ENCODE results near the gene WLS.

The WLS gene

GRCh38 chr1:68227598-68227997, 4.7 kb downstream of the WLS start:
- no peak for DNase-seq

- no peak for DNase-seq
Measured at GRCh38 chr1:68225781-68226180, 6.5 kb downstream of the WLS start.

- no peak for DNase-seq
Measured at GRCh38 chr1:68223687-68224086, 8.6 kb downstream of the WLS start.

DNA sequence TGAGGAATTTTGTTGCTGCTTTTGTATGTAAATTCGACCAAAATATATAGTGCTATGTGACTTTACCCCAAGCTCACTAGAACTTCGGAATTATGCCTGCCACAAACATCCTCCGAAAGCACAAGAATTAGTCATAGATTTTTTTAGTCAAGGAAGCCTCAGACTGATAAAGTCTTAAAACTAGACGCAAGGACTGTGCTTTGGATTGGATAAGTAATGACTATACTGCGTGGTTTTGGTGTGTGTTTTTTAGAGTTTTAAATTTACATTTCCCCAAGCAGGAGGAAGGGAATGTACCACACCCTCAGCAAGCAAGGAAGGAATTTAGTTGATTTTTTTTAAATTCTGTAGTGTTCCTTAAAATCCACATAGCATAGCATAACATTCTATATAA, 10.3 kb downstream of the WLS start:
- no peak for DNase-seq

- no peak for DNase-seq
Measured at GRCh38 chr1:68221001-68221979, 11.0 kb downstream of the WLS start.

DNA sequence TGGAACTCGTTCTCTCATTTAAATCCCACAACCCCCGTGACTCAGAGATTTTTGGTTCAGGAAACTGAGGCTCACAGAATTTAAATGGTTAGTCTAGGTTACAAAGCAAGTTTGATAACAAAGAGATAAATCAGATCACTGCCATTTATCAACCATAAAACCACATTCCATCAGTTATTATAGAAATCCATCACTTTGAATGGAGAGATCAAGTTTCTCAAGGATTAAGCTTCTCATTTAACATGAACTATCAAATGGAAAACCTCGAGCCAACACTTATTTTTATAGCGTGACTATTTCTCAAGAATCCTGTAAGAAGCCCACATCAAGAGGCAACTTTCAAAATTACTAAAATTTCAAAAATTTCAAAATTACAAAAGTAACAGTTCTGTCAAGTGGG, 11.9 kb downstream of the WLS start:
- DNase-seq = no peak

DNA sequence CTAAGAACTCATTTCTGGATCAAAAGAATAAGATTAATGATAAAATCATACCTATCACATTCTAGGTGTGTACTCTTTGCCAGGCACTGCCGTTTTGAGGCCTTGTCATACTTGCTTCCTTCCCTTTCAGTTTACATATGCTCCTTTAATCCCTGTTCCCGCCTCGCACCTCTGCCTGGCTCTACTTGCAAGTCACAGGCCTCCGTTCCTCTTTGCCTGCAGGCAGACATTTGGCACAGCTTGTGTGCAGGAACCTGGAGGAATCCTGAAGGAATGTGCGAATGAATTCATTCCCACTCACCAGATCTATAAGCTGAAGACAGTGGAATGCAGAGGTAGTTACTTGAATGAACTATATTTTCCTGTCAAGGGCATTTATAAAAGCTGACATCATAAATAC, 13.8 kb downstream of the WLS start:
- DNase-seq = no peak

GRCh38 chr1:68217618-68218017, 14.7 kb downstream of the WLS start:
- DNase-seq = no peak

- DNase-seq = no peak
Measured at GRCh38 chr1:68217060-68217554, 15.2 kb downstream of the WLS start.

GRCh38 chr1:68216089-68216772, 16.1 kb downstream of the WLS start:
- DNase-seq = no peak

- no peak for DNase-seq
Measured at GRCh38 chr1:68213843-68214242, 18.5 kb downstream of the WLS start.

- DNase-seq = no peak
Measured at GRCh38 chr1:68211761-68212380, 20.5 kb downstream of the WLS start.

DNA sequence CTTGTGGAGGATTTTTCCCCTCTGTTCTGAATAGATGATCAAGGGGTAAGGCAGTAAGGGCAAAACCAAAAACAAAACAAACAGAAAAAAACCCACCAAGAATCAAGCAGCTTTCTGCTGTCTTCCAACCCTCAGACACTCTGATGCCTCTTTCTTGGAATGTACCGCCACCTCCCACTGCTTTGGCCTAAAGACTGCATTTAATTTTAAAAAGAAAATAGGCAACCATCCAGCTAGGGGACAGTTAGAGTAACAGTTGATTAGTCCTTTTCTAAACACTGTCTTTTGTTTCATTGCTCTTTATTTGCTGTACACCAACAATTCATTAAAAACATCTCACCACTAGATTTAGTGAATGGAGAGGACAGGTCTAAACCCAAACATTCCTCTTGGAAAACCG, 21.5 kb downstream of the WLS start:
- DNase-seq = no peak

DNA sequence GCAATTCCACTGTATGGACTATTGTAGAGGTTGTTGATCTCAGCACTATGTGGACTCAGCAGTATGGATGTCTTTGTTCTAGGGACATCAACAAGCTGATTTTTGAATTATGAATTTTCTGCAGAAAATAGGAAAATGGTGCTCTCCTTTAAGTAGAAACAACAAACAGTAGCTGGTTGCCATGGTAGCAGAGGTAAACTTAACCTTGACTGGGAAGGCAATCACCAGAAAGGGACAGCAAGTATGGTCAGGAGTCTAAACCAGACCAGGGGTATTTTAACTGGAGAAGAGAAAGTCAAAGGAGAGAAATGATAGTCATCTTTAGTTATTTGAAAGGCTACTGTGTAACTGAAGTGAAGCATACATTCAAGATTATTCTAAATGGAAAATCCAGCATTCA, 22.3 kb downstream of the WLS start:
- DNase-seq = no peak

GRCh38 chr1:68206848-68207689, 25.3 kb downstream of the WLS start:
- DNase-seq = no peak

DNA sequence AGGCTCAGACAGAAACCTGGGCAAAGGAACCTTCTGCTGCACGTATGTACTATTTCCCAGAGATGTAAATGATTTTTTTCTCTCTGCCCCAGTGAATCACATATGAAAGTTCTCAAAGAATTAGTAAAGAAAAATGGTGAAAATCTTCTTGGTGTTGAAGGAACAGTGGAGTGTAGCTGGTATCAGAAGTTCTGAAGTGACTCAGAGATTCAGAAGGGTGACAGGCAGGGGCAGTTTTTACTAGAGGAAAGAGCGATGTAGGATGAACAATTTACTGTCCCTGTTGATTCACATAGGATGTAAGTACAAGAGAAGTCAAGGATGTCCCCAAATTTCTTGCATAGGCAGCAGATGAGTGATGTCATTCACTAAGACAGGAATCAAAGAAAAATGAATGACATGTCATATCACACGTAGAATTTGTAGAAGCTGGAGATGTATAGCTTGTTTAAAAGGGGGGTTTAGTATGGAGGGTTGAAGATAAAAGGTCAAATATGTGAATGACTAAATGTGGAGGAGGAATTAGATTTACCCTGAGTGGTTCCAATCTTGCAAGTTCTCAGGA, 26.4 kb downstream of the WLS start:
- no peak for DNase-seq

- DNase-seq = no peak
Measured at GRCh38 chr1:68204977-68205630, 27.2 kb downstream of the WLS start.

GRCh38 chr1:68202239-68202832, 30.0 kb downstream of the WLS start:
- DNase-seq = no peak

DNA sequence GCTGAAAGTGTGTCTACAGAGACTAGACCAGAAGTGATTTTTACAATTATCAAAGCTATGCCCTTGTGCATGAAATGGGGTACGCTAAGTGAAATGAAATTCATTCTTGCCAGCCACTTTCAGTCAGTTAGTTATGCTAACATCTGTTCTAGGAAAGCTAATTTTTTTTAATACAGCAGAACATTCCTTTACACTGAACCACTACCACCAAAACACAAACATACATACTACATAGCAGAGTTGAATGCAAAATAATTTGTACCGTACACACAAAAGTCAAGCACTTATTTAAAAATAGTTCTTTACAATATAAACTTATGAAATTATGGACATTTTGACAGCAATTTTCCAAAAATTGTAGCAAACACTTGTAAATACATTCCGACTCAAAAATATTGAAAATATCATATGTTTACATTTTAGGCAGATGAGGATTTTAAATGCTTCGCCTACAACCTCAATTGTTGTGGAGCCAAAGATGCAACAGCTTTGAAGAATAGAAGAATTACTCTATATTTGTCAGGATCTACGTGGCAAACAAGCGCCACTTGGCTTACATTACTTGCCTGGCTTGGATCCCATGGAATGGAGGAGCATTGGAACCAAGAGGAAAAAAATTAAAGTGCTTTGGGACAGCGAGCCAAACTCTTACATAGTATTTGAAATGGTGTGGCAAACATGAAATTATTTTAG, 30.6 kb downstream of the WLS start:
- DNase-seq = no peak

DNA sequence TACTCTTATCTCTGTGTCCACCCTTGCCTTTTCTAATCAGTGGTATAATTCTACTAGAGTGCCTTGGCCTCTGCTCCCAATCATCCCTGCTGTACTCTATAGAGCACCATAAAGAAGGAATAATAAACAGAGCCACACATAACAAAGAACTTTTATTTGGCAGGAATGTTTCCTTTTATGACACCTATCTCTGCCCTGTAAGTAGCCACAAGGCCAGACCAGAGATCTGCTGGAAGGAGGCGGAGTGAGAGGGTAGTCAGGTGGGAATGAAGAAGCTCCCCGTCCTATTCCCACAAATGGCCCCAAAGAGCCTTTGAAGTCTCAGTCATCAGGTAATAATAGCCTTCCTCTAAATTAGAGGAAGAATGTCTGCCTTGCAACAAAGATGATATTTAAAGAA, 32.7 kb downstream of the WLS start:
- DNase-seq = no peak

DNA sequence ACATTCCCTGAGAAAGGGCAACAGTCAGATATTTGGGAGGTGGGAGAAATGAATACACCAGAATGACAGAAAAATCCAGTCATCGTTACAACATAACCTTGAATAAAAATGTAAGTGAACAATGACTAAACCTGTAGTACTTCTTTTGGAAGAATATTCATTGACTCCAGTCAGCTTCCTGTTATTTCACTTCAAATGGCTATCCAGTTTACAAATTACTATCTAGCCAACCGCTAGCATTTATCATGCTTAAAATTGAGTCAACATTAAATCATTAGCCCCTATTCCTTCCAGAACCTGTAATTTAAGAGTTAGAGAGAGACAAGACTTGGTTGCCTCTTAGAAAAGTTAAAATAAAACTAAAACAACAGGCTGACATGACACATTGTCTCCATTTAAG, 33.6 kb downstream of the WLS start:
- DNase-seq = no peak

All from NCI-H1436 (cell line).